A549 (cell line): ENCODE data around the gene PLIN3. TPM values are rescaled to one million over a fixed set of nuclear protein-coding genes. Genes with fewer than 3 reads are reported as not detected.
A peak's percentile ranks its signal among the peaks of the same experiment; 100 is the strongest.

ENCODE experiments used
- ATAC-seq, 2 experiments: fragments of 200-7000 bp in 1 of 2; fragments of >200 bp in 1 of 2; cut with Nextera tagmentation in 1 of 2; cut with Tn5 transposase in 1 of 2; 3 replicates each; pipeline versions ENCODE4 v1.8.0 to v1.9.1; 2018 to 2020; ENCODE audit warnings: mild to moderate bottlenecking in 1 of 2, moderate library complexity in 1 of 2
- CTCF ChIA-PET: fragments of 300-600 bp; sonication (Branson Sonifier 250); formaldehyde crosslinking; extraction: SDS; loops from one replicate; lab custom pipeline; 2021; ENCODE audit warnings: antibody characterized with exemption, inconsistent platforms; lab: Yijun Ruan, JAX
- POLR2A ChIA-PET: fragments of 350-600 bp; formaldehyde crosslinking; extraction: SDS; loops from one replicate; lab custom pipeline; 2021; ENCODE audit warnings: antibody characterized with exemption, inconsistent platforms; lab: Yijun Ruan, JAX
- DNase-seq, 2 experiments: peaks; one replicate each; pipeline versions ENCODE4 v3.0.0 to v3.0.0-alpha.2; 2011 to 2016; ENCODE audit warnings: low read depth in 1 of 2, low spot score in 1 of 2
- FAIRE-seq: peaks from 2 replicates; lab custom pipeline; 2011; peaks lifted over from hg19 to GRCh38; lab: Jason Lieb, UNC
- H3K27ac ChIP-seq, 2 experiments: fragments of >200 bp; sonication (Bioruptor Twin); formaldehyde crosslinking; 3 replicates each; pipeline ENCODE4 v1.5.1; 2016 to 2017
- H3K4me1 ChIP-seq: fragments of >200 bp; sonication (Bioruptor Twin); formaldehyde crosslinking; 3 replicates; pipeline ENCODE4 v1.6.1; 2016
- H3K4me2 ChIP-seq: fragments of >200 bp; sonication (Bioruptor Twin); formaldehyde crosslinking; 3 replicates; pipeline ENCODE4 v1.6.1; 2016
- H3K4me3 ChIP-seq: fragments of >200 bp; sonication (Bioruptor Twin); formaldehyde crosslinking; 3 replicates; pipeline ENCODE4 v1.5.1; 2016
- H3K9me3 ChIP-seq: fragments of >200 bp; sonication (Bioruptor Twin); formaldehyde crosslinking; 3 replicates; pipeline ENCODE4 v1.6.1; 2016
- BCL3 ChIP-seq: fragments of >200 bp; sonication (Bioruptor Twin); formaldehyde crosslinking; IDR thresholded peaks from 3 replicates; pipeline ENCODE4 v1.6.1; 2016
- CEBPB ChIP-seq, 2 experiments: fragments of >200 bp in 1 of 2; sonication (Bioruptor Twin) in 1 of 2; formaldehyde crosslinking in 1 of 2; IDR thresholded peaks; 2 replicates each; pipeline ENCODE4 v1.6.1; 2012 to 2016
- CHD4 ChIP-seq: fragments of 200-600 bp; sonication (generic); IDR thresholded peaks from 2 replicates; pipeline ENCODE4 v1.6.1; 2016; ENCODE audit warnings: antibody characterized with exemption, mild to moderate bottlenecking, borderline replicate concordance
- CTCF ChIP-seq: fragments of >200 bp; sonication (Bioruptor Twin); formaldehyde crosslinking; IDR thresholded peaks from 3 replicates; pipeline ENCODE4 v1.5.1; 2016
- EHF ChIP-seq: fragments of 250-450 bp; sonication (Bioruptor Pico); IDR thresholded peaks from 2 replicates; pipeline ENCODE4 v1.5.0; 2020; ENCODE audit warnings: mild to moderate bottlenecking
- EHMT2 ChIP-seq: fragments of 200-600 bp; sonication (generic); IDR thresholded peaks from 2 replicates; pipeline ENCODE4 v1.6.1; 2016; ENCODE audit warnings: antibody characterized with exemption, low read depth, mild to moderate bottlenecking, moderate library complexity
- EP300 ChIP-seq, 2 experiments: fragments of >200 bp; sonication (Bioruptor Twin); formaldehyde crosslinking; IDR thresholded peaks; 2 replicates in 1 of 2; 3 replicates in 1 of 2; pipeline ENCODE4 v1.6.1; 2016 to 2017
- ESRRA ChIP-seq: fragments of 150-350 bp; IDR thresholded peaks from 2 replicates; pipeline ENCODE4 v1.6.1; 2014; ENCODE audit warnings: mild to moderate bottlenecking, low read length, borderline replicate concordance
- FOSB ChIP-seq: fragments of 250-450 bp; sonication (Bioruptor Pico); IDR thresholded peaks from 2 replicates; pipeline ENCODE4 v1.5.0; 2020; ENCODE audit warnings: mild to moderate bottlenecking, moderate library complexity
- FOSL2 ChIP-seq, 2 experiments: fragments of 450-650 bp in 1 of 2; fragments of >200 bp in 1 of 2; sonication (Bioruptor Twin) in 1 of 2; formaldehyde crosslinking; IDR thresholded peaks; 2 replicates each; pipeline versions ENCODE4 v1.5.0 to v1.6.1; 2016 to 2020; ENCODE audit warnings: mild to moderate bottlenecking in 1 of 2, moderate library complexity in 1 of 2
- GATA3 ChIP-seq: IDR thresholded peaks from 2 replicates; pipeline ENCODE4 v1.6.1; 2012; ENCODE audit warnings: borderline replicate concordance
- JUN ChIP-seq, 2 experiments: fragments of >200 bp; sonication (Bioruptor Twin); formaldehyde crosslinking; IDR thresholded peaks; 2 replicates in 1 of 2; 3 replicates in 1 of 2; pipeline ENCODE4 v1.6.1; 2016 to 2017
- JUNB ChIP-seq: fragments of >200 bp; sonication (Bioruptor Twin); formaldehyde crosslinking; IDR thresholded peaks from 2 replicates; pipeline ENCODE4 v1.6.1; 2016
- KDM1A ChIP-seq: fragments of 200-600 bp; sonication (generic); IDR thresholded peaks from 2 replicates; pipeline ENCODE4 v1.6.1; 2016; ENCODE audit warnings: low read depth, mild to moderate bottlenecking
- MAX ChIP-seq: IDR thresholded peaks from 2 replicates; pipeline ENCODE4 v1.6.1; 2012
- POLR2A ChIP-seq: IDR thresholded peaks from 2 replicates; pipeline ENCODE4 v1.6.1; 2012; ENCODE audit warnings: mild to moderate bottlenecking, low read length
- RAD21 ChIP-seq, 2 experiments: fragments of >200 bp in 1 of 2; sonication (Bioruptor Twin) in 1 of 2; formaldehyde crosslinking in 1 of 2; IDR thresholded peaks in 1 of 2; conservative IDR thresholded peaks in 1 of 2; 2 replicates in 1 of 2; 3 replicates in 1 of 2; pipeline ENCODE4 v1.6.1; 2012 to 2018; ENCODE audit warnings: inconsistent platforms in 1 of 2
- RARB ChIP-seq: fragments of 250-450 bp; sonication (Bioruptor Pico); IDR thresholded peaks from 2 replicates; pipeline ENCODE4 v1.8.0; 2021; ENCODE audit warnings: mild to moderate bottlenecking, moderate library complexity
- RCOR1 ChIP-seq: fragments of 150-350 bp; IDR thresholded peaks from 2 replicates; pipeline ENCODE4 v1.6.1; 2014; ENCODE audit warnings: antibody characterized with exemption, low read length, low read depth
- REST ChIP-seq: fragments of 200-600 bp; sonication (generic); IDR thresholded peaks from 2 replicates; pipeline ENCODE4 v1.6.1; 2016; ENCODE audit warnings: antibody characterized with exemption, mild to moderate bottlenecking, moderate library complexity
- SMC3 ChIP-seq: fragments of >200 bp; sonication (Bioruptor Twin); formaldehyde crosslinking; IDR thresholded peaks from 3 replicates; pipeline ENCODE4 v1.6.1; 2018; ENCODE audit warnings: inconsistent platforms
- SREBF2 ChIP-seq: fragments of 450-650 bp; IDR thresholded peaks from 2 replicates; pipeline ENCODE4 v1.6.1; 2014; ENCODE audit warnings: mild to moderate bottlenecking, moderate library complexity
- ZFP36 ChIP-seq: fragments of 450-650 bp; IDR thresholded peaks from 2 replicates; pipeline ENCODE4 v1.6.1; 2014; ENCODE audit warnings: borderline replicate concordance; ENCODE audit not compliant: partially characterized antibody
- WGBS: methylation state at CpG from one replicate; pipeline ENCODE4 v1.1.6; 2017; ENCODE audit errors: missing lambda C conversion rate; 5-methylcytosine and 5-hydroxymethylcytosine counted together
- polyA plus RNA-seq, 4 experiments: library from polyadenylated mRNA; depleted of rRNA in 3 of 4; stranded (reverse); fragments of >200 nt; fragmentation: RNase III in 1 of 4; extraction: RNeasy Plus Mini Kit Qiagen cat#74134 plus additional on column Dnase treatment in 1 of 4; gene quantifications; 2 replicates in 3 of 4; 3 replicates in 1 of 4; pipeline ENCODE4 v1.2.3, GENCODE V29; 2011 to 2017

PLIN3 gene
- polyA plus RNA-seq, 2 of the 4 experiments (the other 2 are of a cell fraction) = 30.1 to 84.3 TPM

- H3K9me3 ChIP-seq = no peaks in the 10 kb centered on the region
- ATAC-seq = no peak
- TF ChIP-seq ZFP36 = peak; percentile 87
- no peak for TF ChIP-seq RARB (CRISPR knock-in tag)
- TF ChIP-seq, all 56 proteins: peak for 1
- Histone ChIP-seq H3K4me2 (no peak overlapping the region), H3K4me1 (peaks cover 22% of the 10 kb centered on the region), H3K4me3 (no peak overlapping the region), H3K27ac (no peak overlapping the region)
- WGBS = 90% methylated on average over 3 of the region's 3 CpGs
- no peak for FAIRE-seq
- CTCF ChIA-PET = interaction anchor here (1.2 to 10.5 kb wide), 5 partner anchors 24 to 158 kb away, joined by 4 to 170 read pairs (median 40); partner anchors contain the start of genes ARRDC5 and UHRF1
- no peak for DNase-seq
- POLR2A ChIA-PET = no interaction called here
Observed at GRCh38 chr19:4873930-4874329, 6.5 kb upstream of the PLIN3 start.

- no peak for FAIRE-seq
- POLR2A ChIA-PET = no interaction called here
- peaks cover 31% of the 10 kb centered on the region for H3K4me1 ChIP-seq
- no peak for TF ChIP-seq EP300 (IDR thresholded peaks at IDR 0.05)
- TF ChIP-seq ZFP36 = peak; percentile 30
- TF ChIP-seq, all 56 proteins: peak for 1
- H3K4me2 ChIP-seq = no peak overlapping the region; the same call in 2 of the 3 replicates
- H3K9me3 ChIP-seq = no peaks in the 10 kb centered on the region
- WGBS = 71% methylated on average over 6 of the region's 6 CpGs
- no peak overlapping the region for H3K4me3 ChIP-seq
- CTCF ChIA-PET = interaction anchor here (0.7 to 10.5 kb wide), 13 partner anchors 20 to 167 kb away, joined by 3 to 170 read pairs (median 4); partner anchors contain the start of genes ARRDC5 and UHRF1
- ATAC-seq = no peak
- no peak for DNase-seq
- H3K27ac ChIP-seq = peak overlapping the region; percentile 90 to 94; a peak in 4 of 6 replicates
Observed at GRCh38 chr19:4871711-4872110, 4.2 kb upstream of the PLIN3 start.

GRCh38 chr19:4870025-4870700 is 2.7 kb upstream of the PLIN3 start:
- H3K9me3 ChIP-seq = no peaks in the 10 kb centered on the region
- H3K4me3 ChIP-seq = no peak overlapping the region
- ATAC-seq (peak; percentile 75 to 77), FAIRE-seq (no peak), DNase-seq (peak; percentile 69 to 93)
- CTCF ChIA-PET = interaction anchor here (0.6 to 10.5 kb wide), 8 partner anchors 18 to 299 kb away, joined by 3 to 170 read pairs (median 22); partner anchors contain the start of genes ARRDC5, FEM1A and UHRF1
- POLR2A ChIA-PET = interaction anchor here (0.6 to 1.5 kb wide), 3 partner anchors 42 to 243 kb away, joined by 3 to 9 read pairs (median 5); no protein-coding TSS in a partner anchor
- H3K4me1 ChIP-seq = peaks cover 37% of the 10 kb centered on the region
- H3K27ac ChIP-seq = peak overlapping the region; percentile 90 to 94
- H3K4me2 ChIP-seq = peak overlapping the region; percentile 34
- 20% methylated on average over 5 of the region's 10 CpGs for WGBS
- TF ChIP-seq REST = no peak
- 0 out of 2 replicates have a peak, but pooled peaks have one; percentile 35 for TF ChIP-seq FOSB (CRISPR knock-in tag)
- TF ChIP-seq RAD21 (conservative IDR thresholded peaks at IDR 0.05 in 1 of 2, IDR thresholded peaks at IDR 0.05 in 1 of 2) = no peak
- no peak for TF ChIP-seq EHMT2
- no peak for TF ChIP-seq RARB (CRISPR knock-in tag)
- TF ChIP-seq MAX = peak; percentile 53
- no peak for TF ChIP-seq SREBF2
- TF ChIP-seq CHD4 = peak; percentile 92
- peak in 1 of 2 experiments; percentile 66; a peak in 2 of 5 replicates for TF ChIP-seq JUN (IDR thresholded peaks at IDR 0.05)
- TF ChIP-seq POLR2A = no peak
- peak; percentile 88 for TF ChIP-seq KDM1A
- peak in 1 of 2 experiments; percentile 34; a peak in 1 of 4 replicates for TF ChIP-seq CEBPB (IDR thresholded peaks at IDR 0.05)
- TF ChIP-seq SMC3 = 0 out of 3 replicates have a peak, but pooled peaks have one; percentile 9
- peak; percentile 60 for TF ChIP-seq FOSL2 (IDR thresholded peaks at IDR 0.05)
- peak; percentile 95 for TF ChIP-seq FOSL2 (CRISPR knock-in tag; IDR thresholded peaks at IDR 0.05)
- TF ChIP-seq CTCF = no peak
- TF ChIP-seq RCOR1 = peak; percentile 80; the same call in 1 of the 2 replicates
- TF ChIP-seq EHF (CRISPR knock-in tag) = peak; percentile 52; the same call in 1 of the 2 replicates
- TF ChIP-seq GATA3 = peak; percentile 56; the same call in 1 of the 2 replicates
- TF ChIP-seq ESRRA = peak; percentile 89
- TF ChIP-seq JUNB = peak; percentile 63
- no peak for TF ChIP-seq BCL3
